GM12878 (cell line): ENCODE data around the gene TSBP1. TPM values are rescaled to one million over a fixed set of nuclear protein-coding genes. Genes with fewer than 3 reads are reported as not detected.

Experiments
- CREM ChIP-seq: IDR thresholded peaks from 2 replicates; pipeline ENCODE4 v1.6.1; 2014; ENCODE audit warnings: antibody characterized with exemption, low read depth
- HCFC1 ChIP-seq: fragments of 150-350 bp; IDR thresholded peaks from 2 replicates; pipeline ENCODE4 v1.6.1; 2014; ENCODE audit warnings: low read length
- HDAC6 ChIP-seq: fragments of 200-600 bp; sonication (generic); IDR thresholded peaks from one replicate; pipeline ENCODE4 v1.8.0; 2017; ENCODE audit warnings: antibody characterized with exemption; ENCODE audit not compliant: unreplicated experiment
- PML ChIP-seq: IDR thresholded peaks from 2 replicates; pipeline ENCODE4 v1.6.1; 2012; ENCODE audit warnings: low read length, inconsistent platforms
- POLR2A ChIP-seq: IDR thresholded peaks from 2 replicates; pipeline ENCODE4 v1.6.1; 2011; ENCODE audit warnings: low read depth, mild to moderate bottlenecking, low read length
- SMC3 ChIP-seq: IDR thresholded peaks from 2 replicates; pipeline ENCODE4 v1.6.1; 2011; ENCODE audit warnings: low read length, improper control_type of control experiment, borderline replicate concordance
- polyA plus RNA-seq, 11 experiments: library from polyadenylated mRNA; depleted of rRNA in 4 of 11; unstranded in 6 of 11; stranded (reverse) in 5 of 11; fragments of >200 nt; fragmentation: Nextera tagmentation in 4 of 11; fragmentation: Illumina TruSeq in 1 of 11; extraction: Ambion mirVana in 4 of 11; extraction: Trizol in 1 of 11; gene quantifications; 1 replicate in 1 of 11; 2 replicates in 10 of 11; pipeline versions ENCODE4 v1.2.1 to v1.2.3, GENCODE V29; 2011 to 2016; ENCODE audit warnings: inconsistent platforms in 2 of 11, missing spikeins in 2 of 11, low read depth in 1 of 11
- total RNA-seq, 4 experiments: library from RNA; depleted of rRNA in 3 of 4; stranded (reverse); fragments of >200 nt in 3 of 4; fragmentation: Illumina TruSeq in 1 of 4; extraction: Trizol in 1 of 4; gene quantifications; 2 replicates each; pipeline versions ENCODE4 v1.2.1 to v1.2.3, GENCODE V29; 2013 to 2021
- TF ChIP-seq, protein P1 (sequence below): fragments of 450-650 bp; IDR thresholded peaks from 2 replicates; pipeline ENCODE4 v1.6.1; 2017; ENCODE audit warnings: low read depth, mild to moderate bottlenecking, moderate library complexity
- TF ChIP-seq, protein P2 (sequence below): fragments of 150-350 bp; IDR thresholded peaks from 2 replicates; pipeline ENCODE4 v1.6.1; 2014; ENCODE audit warnings: mild to moderate bottlenecking, low read depth, low read length
- TF ChIP-seq, protein P3 (sequence below): IDR thresholded peaks from 2 replicates; pipeline ENCODE4 v1.6.1; 2011; ENCODE audit warnings: borderline replicate concordance, low read depth, mild to moderate bottlenecking, moderate library complexity, low read length; ENCODE audit not compliant: insufficient read depth, poor library complexity, severe bottlenecking

Gene TSBP1
- total and polyA plus RNA-seq, 10 of the 15 experiments (the other 5 are each of a cell fraction or from before 2014, with no cell fraction given) = not detected

DNA sequence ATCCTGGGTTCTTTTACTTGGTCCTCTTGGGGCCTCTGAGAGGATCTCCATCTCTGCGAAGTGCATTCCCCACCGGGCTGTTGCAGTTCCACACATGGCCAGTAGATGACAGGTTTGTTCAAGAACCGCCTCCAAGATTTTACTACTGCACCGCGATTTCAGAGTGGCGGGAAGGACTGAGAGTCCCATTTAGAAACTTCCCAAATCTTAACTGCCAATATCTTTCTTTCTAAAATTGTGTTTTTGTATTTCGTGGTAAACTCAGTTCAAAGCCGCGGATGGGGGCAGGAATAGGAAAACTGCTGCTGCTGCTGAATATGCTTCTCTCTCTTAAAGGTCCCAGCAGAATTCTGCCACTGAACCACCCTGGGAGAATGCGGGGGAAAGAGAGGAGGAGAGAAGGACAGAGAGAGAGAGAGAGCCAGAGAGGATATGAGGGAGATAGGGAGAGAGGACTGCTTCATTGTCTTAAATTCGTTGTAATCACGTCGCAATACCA, 43.9 kb upstream of the TSBP1 start (continued):
- TF ChIP-seq HDAC6 = no peak
- TF ChIP-seq, protein P1, sequence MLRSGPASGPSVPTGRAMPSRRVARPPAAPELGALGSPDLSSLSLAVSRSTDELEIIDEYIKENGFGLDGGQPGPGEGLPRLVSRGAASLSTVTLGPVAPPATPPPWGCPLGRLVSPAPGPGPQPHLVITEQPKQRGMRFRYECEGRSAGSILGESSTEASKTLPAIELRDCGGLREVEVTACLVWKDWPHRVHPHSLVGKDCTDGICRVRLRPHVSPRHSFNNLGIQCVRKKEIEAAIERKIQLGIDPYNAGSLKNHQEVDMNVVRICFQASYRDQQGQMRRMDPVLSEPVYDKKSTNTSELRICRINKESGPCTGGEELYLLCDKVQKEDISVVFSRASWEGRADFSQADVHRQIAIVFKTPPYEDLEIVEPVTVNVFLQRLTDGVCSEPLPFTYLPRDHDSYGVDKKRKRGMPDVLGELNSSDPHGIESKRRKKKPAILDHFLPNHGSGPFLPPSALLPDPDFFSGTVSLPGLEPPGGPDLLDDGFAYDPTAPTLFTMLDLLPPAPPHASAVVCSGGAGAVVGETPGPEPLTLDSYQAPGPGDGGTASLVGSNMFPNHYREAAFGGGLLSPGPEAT = no peak
- no peak for TF ChIP-seq POLR2A
- TF ChIP-seq HCFC1 = no peak
- TF ChIP-seq, protein P2, sequence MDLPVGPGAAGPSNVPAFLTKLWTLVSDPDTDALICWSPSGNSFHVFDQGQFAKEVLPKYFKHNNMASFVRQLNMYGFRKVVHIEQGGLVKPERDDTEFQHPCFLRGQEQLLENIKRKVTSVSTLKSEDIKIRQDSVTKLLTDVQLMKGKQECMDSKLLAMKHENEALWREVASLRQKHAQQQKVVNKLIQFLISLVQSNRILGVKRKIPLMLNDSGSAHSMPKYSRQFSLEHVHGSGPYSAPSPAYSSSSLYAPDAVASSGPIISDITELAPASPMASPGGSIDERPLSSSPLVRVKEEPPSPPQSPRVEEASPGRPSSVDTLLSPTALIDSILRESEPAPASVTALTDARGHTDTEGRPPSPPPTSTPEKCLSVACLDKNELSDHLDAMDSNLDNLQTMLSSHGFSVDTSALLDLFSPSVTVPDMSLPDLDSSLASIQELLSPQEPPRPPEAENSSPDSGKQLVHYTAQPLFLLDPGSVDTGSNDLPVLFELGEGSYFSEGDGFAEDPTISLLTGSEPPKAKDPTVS = no peak
- TF ChIP-seq SMC3 = peak; percentile 91
- TF ChIP-seq PML = no peak
- 0 out of 2 replicates have a peak, but pooled peaks have one; percentile 9 for TF ChIP-seq CREM
- TF ChIP-seq, protein P3, sequence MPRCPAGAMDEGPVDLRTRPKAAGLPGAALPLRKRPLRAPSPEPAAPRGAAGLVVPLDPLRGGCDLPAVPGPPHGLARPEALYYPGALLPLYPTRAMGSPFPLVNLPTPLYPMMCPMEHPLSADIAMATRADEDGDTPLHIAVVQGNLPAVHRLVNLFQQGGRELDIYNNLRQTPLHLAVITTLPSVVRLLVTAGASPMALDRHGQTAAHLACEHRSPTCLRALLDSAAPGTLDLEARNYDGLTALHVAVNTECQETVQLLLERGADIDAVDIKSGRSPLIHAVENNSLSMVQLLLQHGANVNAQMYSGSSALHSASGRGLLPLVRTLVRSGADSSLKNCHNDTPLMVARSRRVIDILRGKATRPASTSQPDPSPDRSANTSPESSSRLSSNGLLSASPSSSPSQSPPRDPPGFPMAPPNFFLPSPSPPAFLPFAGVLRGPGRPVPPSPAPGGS = no peak
